CD4-positive, alpha-beta T cell treated with Interleukin-15 for 1 hour (primary cell): Measurements from ENCODE around the gene TNFRSF1A.

Experiments used
- DNase-seq: peaks from one replicate; pipeline ENCODE4 v3.0.0-alpha.2; 2020

TNFRSF1A gene

GRCh38 chr12:6374028-6374785 lies 32.3 kb upstream of the TNFRSF1A start:
- DNase-seq = no peak

- DNase-seq = no peak
Observed at GRCh38 chr12:6373022-6373787, 31.3 kb upstream of the TNFRSF1A start.

- DNase-seq = no peak
Observed at GRCh38 chr12:6372403-6373003, 30.6 kb upstream of the TNFRSF1A start.

- no peak for DNase-seq
Observed at GRCh38 chr12:6370994-6371754, 29.3 kb upstream of the TNFRSF1A start.

- no peak for DNase-seq
Observed at GRCh38 chr12:6370576-6370935, 28.7 kb upstream of the TNFRSF1A start.

- DNase-seq = no peak
Observed at GRCh38 chr12:6369916-6370575, 28.2 kb upstream of the TNFRSF1A start.

- DNase-seq = no peak
Observed at GRCh38 chr12:6368906-6369525, 27.1 kb upstream of the TNFRSF1A start.

GRCh38 chr12:6367969-6368892 lies 26.4 kb upstream of the TNFRSF1A start:
- no peak for DNase-seq

GRCh38 chr12:6367065-6367968 lies 25.4 kb upstream of the TNFRSF1A start:
- peak; percentile 49 for DNase-seq

- DNase-seq = no peak
Observed at GRCh38 chr12:6364044-6364374, 22.1 kb upstream of the TNFRSF1A start.

GRCh38 chr12:6363330-6364043 lies 21.6 kb upstream of the TNFRSF1A start:
- DNase-seq = peak; percentile 66

GRCh38 chr12:6363010-6363329 lies 21.1 kb upstream of the TNFRSF1A start:
- no peak for DNase-seq

GRCh38 chr12:6362403-6362802 lies 20.5 kb upstream of the TNFRSF1A start:
- no peak for DNase-seq

- DNase-seq = peak; percentile 61
Observed at GRCh38 chr12:6361834-6362233, 20.0 kb upstream of the TNFRSF1A start.

- no peak for DNase-seq
Observed at GRCh38 chr12:6360578-6361490, 19.0 kb upstream of the TNFRSF1A start.

GRCh38 chr12:6360080-6360571 lies 18.2 kb upstream of the TNFRSF1A start:
- DNase-seq = no peak

GRCh38 chr12:6358881-6359280 lies 17.0 kb upstream of the TNFRSF1A start:
- DNase-seq = no peak

GRCh38 chr12:6356374-6356820 lies 14.5 kb upstream of the TNFRSF1A start:
- no peak for DNase-seq
